ENCODE data around the gene ROBO2. TPM values are rescaled to one million over a fixed set of nuclear protein-coding genes. Genes with fewer than 3 reads are reported as not detected.

Gene ROBO2
- total RNA-seq, 6 donors from 2014 or later = 12.0 to 29.1 (median 14.0) TPM

GRCh38 chr3:77354958-77355357 is 315.1 kb downstream of the ROBO2 start:
- ATAC-seq (ENCODE audit: low FRiP score in 2 of 2) (peak; percentile 64 to 85), DNase-seq (no peak)
- Histone ChIP-seq H3K36me3 (no peaks in the 10 kb centered on the region), H3K27me3 (no peaks in the 10 kb centered on the region), H3K27ac (no peak overlapping the region), H3K4me1 (no peaks in the 10 kb centered on the region), H3K4me3 (no peak overlapping the region), H3K9me3 (no peaks in the 10 kb centered on the region)
- no peak for TF ChIP-seq CTCF (IDR thresholded peaks at IDR 0.05)
- no peak for TF ChIP-seq POLR2A (IDR thresholded peaks at IDR 0.05)
- TF ChIP-seq POLR2AphosphoS5 (IDR thresholded peaks at IDR 0.05) = no peak
- TF ChIP-seq EP300 (IDR thresholded peaks at IDR 0.05) = no peak

- 81 to 92% methylated on average over 1 of the region's 1 CpG for WGBS, 2 donors
- TF ChIP-seq POLR2AphosphoS5 (IDR thresholded peaks at IDR 0.05) (no peak), EP300 (IDR thresholded peaks at IDR 0.05) (no peak), CTCF (IDR thresholded peaks at IDR 0.05) (no peak), POLR2A (IDR thresholded peaks at IDR 0.05) (no peak)
- Histone ChIP-seq H3K27ac (no peak overlapping the region), H3K4me3 (no peak overlapping the region), H3K36me3 (no peaks in the 10 kb centered on the region), H3K9me3 (no peaks in the 10 kb centered on the region), H3K27me3 (no peaks in the 10 kb centered on the region), H3K4me1 (no peaks in the 10 kb centered on the region)
- DNase-seq (no peak), ATAC-seq (ENCODE audit: low FRiP score in 2 of 2) (no peak)
These were observed 323.0 kb downstream of the ROBO2 start for GRCh38 chr3:77362936-77363335.

- no peak for TF ChIP-seq POLR2AphosphoS5 (IDR thresholded peaks at IDR 0.05)
- no peak for TF ChIP-seq POLR2A (IDR thresholded peaks at IDR 0.05)
- ATAC-seq (ENCODE audit: low FRiP score in 2 of 2) (no peak), DNase-seq (no peak)
- no peaks in the 10 kb centered on the region for H3K4me1 ChIP-seq
- no peaks in the 10 kb centered on the region for H3K27me3 ChIP-seq
- 84 to 94% methylated on average over 1 of the region's 1 CpG for WGBS, 2 donors
- H3K36me3 ChIP-seq = no peaks in the 10 kb centered on the region
- no peak overlapping the region for H3K27ac ChIP-seq
- H3K4me3 ChIP-seq = no peak overlapping the region
- H3K9me3 ChIP-seq = no peaks in the 10 kb centered on the region
These were observed 325.3 kb downstream of the ROBO2 start for GRCh38 chr3:77365152-77365551.

- Histone ChIP-seq H3K4me3 (no peak overlapping the region), H3K27me3 (no peaks in the 10 kb centered on the region), H3K27ac (no peak overlapping the region), H3K36me3 (no peaks in the 10 kb centered on the region), H3K9me3 (no peaks in the 10 kb centered on the region), H3K4me1 (no peaks in the 10 kb centered on the region)
- no peak for DNase-seq
- TF ChIP-seq POLR2AphosphoS5 (IDR thresholded peaks at IDR 0.05) (no peak), CTCF (IDR thresholded peaks at IDR 0.05) (no peak), POLR2A (IDR thresholded peaks at IDR 0.05) (no peak)
- WGBS, 2 donors = 58 to 61% methylated on average over 5 of the region's 5 CpGs
- no peak for ATAC-seq (ENCODE audit: low FRiP score in 2 of 2)
These were observed 330.5 kb downstream of the ROBO2 start for GRCh38 chr3:77370413-77370812.

- H3K9me3 ChIP-seq = no peaks in the 10 kb centered on the region
- no peaks in the 10 kb centered on the region for H3K36me3 ChIP-seq
- TF ChIP-seq POLR2AphosphoS5 (IDR thresholded peaks at IDR 0.05) (no peak), POLR2A (IDR thresholded peaks at IDR 0.05) (no peak), CTCF (IDR thresholded peaks at IDR 0.05) (no peak), EP300 (IDR thresholded peaks at IDR 0.05) (no peak)
- H3K4me3 ChIP-seq = no peak overlapping the region
- ATAC-seq (ENCODE audit: low FRiP score in 2 of 2) = no peak
- H3K27me3 ChIP-seq = no peaks in the 10 kb centered on the region
- WGBS, 2 donors = 68 to 78% methylated on average over 3 of the region's 3 CpGs
- DNase-seq = no peak
- no peak overlapping the region for H3K27ac ChIP-seq
- H3K4me1 ChIP-seq = no peaks in the 10 kb centered on the region
These were observed 332.1 kb downstream of the ROBO2 start for GRCh38 chr3:77372018-77372417.
